ENCODE measurements around the gene PSMB1. TPM values are rescaled to one million over a fixed set of nuclear protein-coding genes. Genes with fewer than 3 reads are reported as not detected.

PSMB1 gene
- total RNA-seq, 1 experiment from 2014 or later: 215 TPM

DNA sequence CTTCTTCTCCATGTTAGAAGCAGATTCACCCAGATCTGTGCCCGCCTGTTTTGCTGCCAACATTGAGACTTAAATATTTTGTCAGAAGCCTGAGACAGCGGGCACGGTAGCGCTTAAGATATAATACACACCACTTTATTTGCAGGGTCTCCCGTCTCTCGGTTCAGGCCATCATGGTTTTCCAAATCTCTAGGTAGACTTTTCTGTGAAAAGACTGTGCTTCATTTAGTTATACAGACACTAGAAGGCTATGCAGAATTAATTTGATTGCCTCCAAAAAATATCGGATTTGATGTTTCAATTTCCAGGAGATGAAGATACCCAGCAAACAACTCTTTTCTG lies 1.7 kb upstream of the PSMB1 start (continued):
- TF ChIP-seq, protein P1, sequence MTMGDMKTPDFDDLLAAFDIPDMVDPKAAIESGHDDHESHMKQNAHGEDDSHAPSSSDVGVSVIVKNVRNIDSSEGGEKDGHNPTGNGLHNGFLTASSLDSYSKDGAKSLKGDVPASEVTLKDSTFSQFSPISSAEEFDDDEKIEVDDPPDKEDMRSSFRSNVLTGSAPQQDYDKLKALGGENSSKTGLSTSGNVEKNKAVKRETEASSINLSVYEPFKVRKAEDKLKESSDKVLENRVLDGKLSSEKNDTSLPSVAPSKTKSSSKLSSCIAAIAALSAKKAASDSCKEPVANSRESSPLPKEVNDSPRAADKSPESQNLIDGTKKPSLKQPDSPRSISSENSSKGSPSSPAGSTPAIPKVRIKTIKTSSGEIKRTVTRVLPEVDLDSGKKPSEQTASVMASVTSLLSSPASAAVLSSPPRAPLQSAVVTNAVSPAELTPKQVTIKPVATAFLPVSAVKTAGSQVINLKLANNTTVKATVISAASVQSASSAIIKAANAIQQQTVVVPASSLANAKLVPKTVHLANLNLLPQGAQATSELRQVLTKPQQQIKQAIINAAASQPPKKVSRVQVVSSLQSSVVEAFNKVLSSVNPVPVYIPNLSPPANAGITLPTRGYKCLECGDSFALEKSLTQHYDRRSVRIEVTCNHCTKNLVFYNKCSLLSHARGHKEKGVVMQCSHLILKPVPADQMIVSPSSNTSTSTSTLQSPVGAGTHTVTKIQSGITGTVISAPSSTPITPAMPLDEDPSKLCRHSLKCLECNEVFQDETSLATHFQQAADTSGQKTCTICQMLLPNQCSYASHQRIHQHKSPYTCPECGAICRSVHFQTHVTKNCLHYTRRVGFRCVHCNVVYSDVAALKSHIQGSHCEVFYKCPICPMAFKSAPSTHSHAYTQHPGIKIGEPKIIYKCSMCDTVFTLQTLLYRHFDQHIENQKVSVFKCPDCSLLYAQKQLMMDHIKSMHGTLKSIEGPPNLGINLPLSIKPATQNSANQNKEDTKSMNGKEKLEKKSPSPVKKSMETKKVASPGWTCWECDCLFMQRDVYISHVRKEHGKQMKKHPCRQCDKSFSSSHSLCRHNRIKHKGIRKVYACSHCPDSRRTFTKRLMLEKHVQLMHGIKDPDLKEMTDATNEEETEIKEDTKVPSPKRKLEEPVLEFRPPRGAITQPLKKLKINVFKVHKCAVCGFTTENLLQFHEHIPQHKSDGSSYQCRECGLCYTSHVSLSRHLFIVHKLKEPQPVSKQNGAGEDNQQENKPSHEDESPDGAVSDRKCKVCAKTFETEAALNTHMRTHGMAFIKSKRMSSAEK (CRISPR knock-in tag; IDR thresholded peaks at IDR 0.05; ENCODE audit: borderline replicate concordance): no peak
- no peak for TF ChIP-seq CREB1 (CRISPR knock-in tag; IDR thresholded peaks at IDR 0.05)

DNA sequence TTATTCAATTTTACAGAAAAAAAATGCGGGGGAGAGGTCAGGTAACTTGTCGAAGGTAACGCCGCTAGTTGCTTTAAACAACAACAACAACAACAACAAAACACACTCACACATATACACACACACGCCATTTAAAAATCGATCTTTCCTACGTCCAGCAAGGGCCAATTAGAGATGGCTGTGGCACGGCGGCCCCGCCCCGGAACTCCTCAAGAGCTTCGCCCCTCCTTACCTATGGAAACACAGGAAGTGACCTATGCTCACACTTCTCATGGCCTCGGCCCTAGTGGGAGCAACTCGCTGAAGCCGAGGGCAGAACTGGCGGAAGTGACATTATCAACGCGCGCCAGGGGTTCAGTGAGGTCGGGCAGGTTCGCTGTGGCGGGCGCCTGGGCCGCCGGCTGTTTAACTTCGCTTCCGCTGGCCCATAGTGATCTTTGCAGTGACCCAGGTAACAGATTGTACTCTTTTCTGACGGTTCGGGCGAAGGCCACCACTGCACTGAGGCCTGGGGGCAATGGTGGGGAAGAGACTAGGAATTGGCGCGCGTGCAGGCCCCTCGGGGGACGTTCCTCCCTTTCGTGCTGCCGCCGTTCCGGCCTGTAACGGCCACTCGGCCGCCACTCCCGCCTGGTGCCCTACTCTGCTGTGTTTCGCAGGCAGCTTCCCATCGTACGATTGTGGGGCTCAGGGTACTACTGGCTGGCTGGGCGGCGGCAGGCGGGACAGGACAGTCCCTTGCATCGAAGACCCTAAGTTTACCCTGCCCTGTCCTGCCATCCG lies 1.1 kb upstream of the PSMB1 start, which contains the start of gene TBP:
Gene TBP, plus strand, starts transcription at position 357 of the 783 bp plus-strand sequence. CDS start 2,661 bp downstream, outside the sequence.
- peaks cover 23% of the 10 kb centered on the region for H3K36me3 Mint-ChIP-seq
- H3K4me1 Mint-ChIP-seq: peaks cover 13% of the 10 kb centered on the region
- peak; percentile 93 for ATAC-seq
- peak; percentile 97 for DNase-seq (ENCODE audit: low spot score)
- CTCF ChIA-PET: interaction anchor here (1.0 kb wide), 1 partner anchor 24 kb away, joined by 5 read pairs; no protein-coding TSS in a partner anchor
- H3K27me3 Mint-ChIP-seq (ENCODE audit: low read depth): no peaks in the 10 kb centered on the region
- no peak within 1 kb of the TSS for H3K27ac Mint-ChIP-seq
- POLR2A ChIA-PET: interaction anchor here (0.9 kb wide), 1 partner anchor 30 kb away, joined by 3 read pairs; the partner anchor contains the start of gene PDCD2
- no peak within 1 kb of the TSS for H3K4me3 Mint-ChIP-seq
- H3K9me3 Mint-ChIP-seq: no peaks in the 10 kb centered on the region
- TF ChIP-seq, protein P2, sequence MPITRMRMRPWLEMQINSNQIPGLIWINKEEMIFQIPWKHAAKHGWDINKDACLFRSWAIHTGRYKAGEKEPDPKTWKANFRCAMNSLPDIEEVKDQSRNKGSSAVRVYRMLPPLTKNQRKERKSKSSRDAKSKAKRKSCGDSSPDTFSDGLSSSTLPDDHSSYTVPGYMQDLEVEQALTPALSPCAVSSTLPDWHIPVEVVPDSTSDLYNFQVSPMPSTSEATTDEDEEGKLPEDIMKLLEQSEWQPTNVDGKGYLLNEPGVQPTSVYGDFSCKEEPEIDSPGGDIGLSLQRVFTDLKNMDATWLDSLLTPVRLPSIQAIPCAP (CRISPR knock-in tag; IDR thresholded peaks at IDR 0.05): no peak
- TF ChIP-seq, protein P3, sequence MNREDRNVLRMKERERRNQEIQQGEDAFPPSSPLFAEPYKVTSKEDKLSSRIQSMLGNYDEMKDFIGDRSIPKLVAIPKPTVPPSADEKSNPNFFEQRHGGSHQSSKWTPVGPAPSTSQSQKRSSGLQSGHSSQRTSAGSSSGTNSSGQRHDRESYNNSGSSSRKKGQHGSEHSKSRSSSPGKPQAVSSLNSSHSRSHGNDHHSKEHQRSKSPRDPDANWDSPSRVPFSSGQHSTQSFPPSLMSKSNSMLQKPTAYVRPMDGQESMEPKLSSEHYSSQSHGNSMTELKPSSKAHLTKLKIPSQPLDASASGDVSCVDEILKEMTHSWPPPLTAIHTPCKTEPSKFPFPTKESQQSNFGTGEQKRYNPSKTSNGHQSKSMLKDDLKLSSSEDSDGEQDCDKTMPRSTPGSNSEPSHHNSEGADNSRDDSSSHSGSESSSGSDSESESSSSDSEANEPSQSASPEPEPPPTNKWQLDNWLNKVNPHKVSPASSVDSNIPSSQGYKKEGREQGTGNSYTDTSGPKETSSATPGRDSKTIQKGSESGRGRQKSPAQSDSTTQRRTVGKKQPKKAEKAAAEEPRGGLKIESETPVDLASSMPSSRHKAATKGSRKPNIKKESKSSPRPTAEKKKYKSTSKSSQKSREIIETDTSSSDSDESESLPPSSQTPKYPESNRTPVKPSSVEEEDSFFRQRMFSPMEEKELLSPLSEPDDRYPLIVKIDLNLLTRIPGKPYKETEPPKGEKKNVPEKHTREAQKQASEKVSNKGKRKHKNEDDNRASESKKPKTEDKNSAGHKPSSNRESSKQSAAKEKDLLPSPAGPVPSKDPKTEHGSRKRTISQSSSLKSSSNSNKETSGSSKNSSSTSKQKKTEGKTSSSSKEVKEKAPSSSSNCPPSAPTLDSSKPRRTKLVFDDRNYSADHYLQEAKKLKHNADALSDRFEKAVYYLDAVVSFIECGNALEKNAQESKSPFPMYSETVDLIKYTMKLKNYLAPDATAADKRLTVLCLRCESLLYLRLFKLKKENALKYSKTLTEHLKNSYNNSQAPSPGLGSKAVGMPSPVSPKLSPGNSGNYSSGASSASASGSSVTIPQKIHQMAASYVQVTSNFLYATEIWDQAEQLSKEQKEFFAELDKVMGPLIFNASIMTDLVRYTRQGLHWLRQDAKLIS (CRISPR knock-in tag; IDR thresholded peaks at IDR 0.05; ENCODE audit: borderline replicate concordance): no peak
- no peak for TF ChIP-seq MYBL2 (CRISPR knock-in tag; IDR thresholded peaks at IDR 0.05)
- no peak for TF ChIP-seq FOXJ3 (CRISPR knock-in tag; IDR thresholded peaks at IDR 0.05; ENCODE audit: borderline replicate concordance)
- no peak for TF ChIP-seq NR1H2 (CRISPR knock-in tag; IDR thresholded peaks at IDR 0.05)
- TF ChIP-seq, protein P4, sequence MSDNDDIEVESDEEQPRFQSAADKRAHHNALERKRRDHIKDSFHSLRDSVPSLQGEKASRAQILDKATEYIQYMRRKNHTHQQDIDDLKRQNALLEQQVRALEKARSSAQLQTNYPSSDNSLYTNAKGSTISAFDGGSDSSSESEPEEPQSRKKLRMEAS (CRISPR knock-in tag; IDR thresholded peaks at IDR 0.05): peak; percentile 77
- TF ChIP-seq, protein P5, sequence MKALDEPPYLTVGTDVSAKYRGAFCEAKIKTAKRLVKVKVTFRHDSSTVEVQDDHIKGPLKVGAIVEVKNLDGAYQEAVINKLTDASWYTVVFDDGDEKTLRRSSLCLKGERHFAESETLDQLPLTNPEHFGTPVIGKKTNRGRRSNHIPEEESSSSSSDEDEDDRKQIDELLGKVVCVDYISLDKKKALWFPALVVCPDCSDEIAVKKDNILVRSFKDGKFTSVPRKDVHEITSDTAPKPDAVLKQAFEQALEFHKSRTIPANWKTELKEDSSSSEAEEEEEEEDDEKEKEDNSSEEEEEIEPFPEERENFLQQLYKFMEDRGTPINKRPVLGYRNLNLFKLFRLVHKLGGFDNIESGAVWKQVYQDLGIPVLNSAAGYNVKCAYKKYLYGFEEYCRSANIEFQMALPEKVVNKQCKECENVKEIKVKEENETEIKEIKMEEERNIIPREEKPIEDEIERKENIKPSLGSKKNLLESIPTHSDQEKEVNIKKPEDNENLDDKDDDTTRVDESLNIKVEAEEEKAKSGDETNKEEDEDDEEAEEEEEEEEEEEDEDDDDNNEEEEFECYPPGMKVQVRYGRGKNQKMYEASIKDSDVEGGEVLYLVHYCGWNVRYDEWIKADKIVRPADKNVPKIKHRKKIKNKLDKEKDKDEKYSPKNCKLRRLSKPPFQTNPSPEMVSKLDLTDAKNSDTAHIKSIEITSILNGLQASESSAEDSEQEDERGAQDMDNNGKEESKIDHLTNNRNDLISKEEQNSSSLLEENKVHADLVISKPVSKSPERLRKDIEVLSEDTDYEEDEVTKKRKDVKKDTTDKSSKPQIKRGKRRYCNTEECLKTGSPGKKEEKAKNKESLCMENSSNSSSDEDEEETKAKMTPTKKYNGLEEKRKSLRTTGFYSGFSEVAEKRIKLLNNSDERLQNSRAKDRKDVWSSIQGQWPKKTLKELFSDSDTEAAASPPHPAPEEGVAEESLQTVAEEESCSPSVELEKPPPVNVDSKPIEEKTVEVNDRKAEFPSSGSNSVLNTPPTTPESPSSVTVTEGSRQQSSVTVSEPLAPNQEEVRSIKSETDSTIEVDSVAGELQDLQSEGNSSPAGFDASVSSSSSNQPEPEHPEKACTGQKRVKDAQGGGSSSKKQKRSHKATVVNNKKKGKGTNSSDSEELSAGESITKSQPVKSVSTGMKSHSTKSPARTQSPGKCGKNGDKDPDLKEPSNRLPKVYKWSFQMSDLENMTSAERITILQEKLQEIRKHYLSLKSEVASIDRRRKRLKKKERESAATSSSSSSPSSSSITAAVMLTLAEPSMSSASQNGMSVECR (CRISPR knock-in tag; IDR thresholded peaks at IDR 0.05; ENCODE audit: borderline replicate concordance): peak; percentile 81; the same call in 1 of the 2 replicates
- no peak for TF ChIP-seq GTF2I (CRISPR knock-in tag; conservative IDR thresholded peaks at IDR 0.05)
- TF ChIP-seq ATF1 (CRISPR knock-in tag; IDR thresholded peaks at IDR 0.05): no peak
- no peak for TF ChIP-seq NFATC4 (CRISPR knock-in tag; IDR thresholded peaks at IDR 0.05)
- TF ChIP-seq TEAD4 (CRISPR knock-in tag; IDR thresholded peaks at IDR 0.05): no peak
- TF ChIP-seq, protein P6, sequence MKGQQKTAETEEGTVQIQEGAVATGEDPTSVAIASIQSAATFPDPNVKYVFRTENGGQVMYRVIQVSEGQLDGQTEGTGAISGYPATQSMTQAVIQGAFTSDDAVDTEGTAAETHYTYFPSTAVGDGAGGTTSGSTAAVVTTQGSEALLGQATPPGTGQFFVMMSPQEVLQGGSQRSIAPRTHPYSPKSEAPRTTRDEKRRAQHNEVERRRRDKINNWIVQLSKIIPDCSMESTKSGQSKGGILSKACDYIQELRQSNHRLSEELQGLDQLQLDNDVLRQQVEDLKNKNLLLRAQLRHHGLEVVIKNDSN (CRISPR knock-in tag; IDR thresholded peaks at IDR 0.05): peak; percentile 44; the same call in 1 of the 2 replicates
- TF ChIP-seq, protein P7, sequence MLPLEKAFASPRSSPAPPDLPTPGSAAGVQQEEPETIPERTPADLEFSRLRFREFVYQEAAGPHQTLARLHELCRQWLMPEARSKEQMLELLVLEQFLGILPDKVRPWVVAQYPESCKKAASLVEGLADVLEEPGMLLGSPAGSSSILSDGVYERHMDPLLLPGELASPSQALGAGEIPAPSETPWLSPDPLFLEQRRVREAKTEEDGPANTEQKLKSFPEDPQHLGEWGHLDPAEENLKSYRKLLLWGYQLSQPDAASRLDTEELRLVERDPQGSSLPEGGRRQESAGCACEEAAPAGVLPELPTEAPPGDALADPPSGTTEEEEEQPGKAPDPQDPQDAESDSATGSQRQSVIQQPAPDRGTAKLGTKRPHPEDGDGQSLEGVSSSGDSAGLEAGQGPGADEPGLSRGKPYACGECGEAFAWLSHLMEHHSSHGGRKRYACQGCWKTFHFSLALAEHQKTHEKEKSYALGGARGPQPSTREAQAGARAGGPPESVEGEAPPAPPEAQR (CRISPR knock-in tag; IDR thresholded peaks at IDR 0.05): no peak
- no peak for TF ChIP-seq GRHL2 (CRISPR knock-in tag; IDR thresholded peaks at IDR 0.05; ENCODE audit: insufficient replicate concordance, severe bottlenecking)
- peak; percentile 95 for TF ChIP-seq FOXK1 (CRISPR knock-in tag; IDR thresholded peaks at IDR 0.05)
- TF ChIP-seq GABPB1 (CRISPR knock-in tag; IDR thresholded peaks at IDR 0.05): peak; percentile 92
